COR-L47 (cell line): ENCODE results near the gene SAMD9L.
"Not testable (repeated sequence)": the region's sequence is repeated elsewhere in the genome, so short reads cannot be mapped to it uniquely, and the experiment has no call there.

Experiments used
- DNase-seq: peaks from one replicate; lab custom pipeline; 2025; lab: John Stamatoyannopoulos, UW

The SAMD9L gene

GRCh38 chr7:93146036-93146435, 2.1 kb downstream of the SAMD9L start:
- DNase-seq = no peak

- no peak for DNase-seq
These were observed 2.8 kb downstream of the SAMD9L start for GRCh38 chr7:93145354-93145753.

- no peak for DNase-seq
These were observed 6.1 kb downstream of the SAMD9L start for GRCh38 chr7:93142127-93142526.

GRCh38 chr7:93140582-93141191, 7.5 kb downstream of the SAMD9L start:
- no peak for DNase-seq

- no peak for DNase-seq
These were observed 9.6 kb downstream of the SAMD9L start for GRCh38 chr7:93138576-93138975.

- DNase-seq = no peak
These were observed 15.2 kb downstream of the SAMD9L start for GRCh38 chr7:93133005-93133404.

GRCh38 chr7:93132216-93132615, 16.0 kb downstream of the SAMD9L start:
- no peak for DNase-seq

- not testable (repeated sequence) for DNase-seq
These were observed 21.2 kb downstream of the SAMD9L start for GRCh38 chr7:93126954-93127353.

GRCh38 chr7:93123532-93123931, 24.7 kb downstream of the SAMD9L start:
- not testable (repeated sequence) for DNase-seq

- no peak for DNase-seq
These were observed 27.3 kb downstream of the SAMD9L start for GRCh38 chr7:93120592-93121549.

GRCh38 chr7:93119191-93119905, 28.8 kb downstream of the SAMD9L start:
- DNase-seq = no peak

GRCh38 chr7:93117852-93118530, 30.2 kb downstream of the SAMD9L start, which contains the start of gene SAMD9:
Gene SAMD9 (minus strand): TSS chr7:93117979. CDS start chr7:93106097, 11,882 bp downstream.
- peak; percentile 78 for DNase-seq

GRCh38 chr7:93117327-93117726, 30.9 kb downstream of the SAMD9L start:
- no peak for DNase-seq

GRCh38 chr7:93115796-93116195, 32.4 kb downstream of the SAMD9L start:
- DNase-seq = no peak

GRCh38 chr7:93108003-93108402, 40.2 kb downstream of the SAMD9L start:
- DNase-seq = no peak

- DNase-seq = no peak
These were observed 50.8 kb downstream of the SAMD9L start for GRCh38 chr7:93097388-93097787.

GRCh38 chr7:93092757-93093370, 55.3 kb downstream of the SAMD9L start:
- DNase-seq = no peak
